Lower leg skin (tissue), 4 donors: ENCODE measurements around the gene LRRC41. TPM values are rescaled to one million over a fixed set of nuclear protein-coding genes. Genes with fewer than 3 reads are reported as not detected.
"Not testable (repeated sequence)": the region's sequence is repeated elsewhere in the genome, so short reads cannot be mapped to it uniquely, and the experiment has no call there.

Experiments used
- DNase-seq, 2 donors: peaks; one replicate each; pipeline ENCODE4 v3.0.0-alpha.2; 2019; ENCODE audit warnings: low spot score in 2 of 2
- H3K4me3 ChIP-seq: fragments of 200-600 bp; sonication (generic); 2 replicates; pipeline ENCODE4 v1.5.1; 2017; ENCODE audit warnings: mild to moderate bottlenecking, low read depth; ENCODE audit not compliant: poor library complexity, severe bottlenecking
- POLR2A ChIP-seq, 2 donors: fragments of 450-650 bp; IDR thresholded peaks; one replicate each; pipeline ENCODE4 v1.6.1; 2016 to 2017; ENCODE audit warnings: antibody characterized with exemption in 2 of 2, mild to moderate bottlenecking in 1 of 2, moderate library complexity in 1 of 2
- WGBS, 2 donors: methylation state at CpG; one replicate each; pipeline ENCODE4 v1.1.5; 2018; 5-methylcytosine and 5-hydroxymethylcytosine counted together
- intact Hi-C: fragments of 100-400 bp; cut with DNase I; formaldehyde crosslinking; loops from one replicate; pipeline ENCODE4 v1.15.0; 2023; ENCODE audit warnings: low total_unique reads
- total RNA-seq, 4 donors: library from RNA; depleted of rRNA; stranded (reverse); fragments of >200 nt; gene quantifications; one replicate each; pipeline ENCODE4 v1.1.0, GENCODE V29; 2016
- TF ChIP-seq, protein P1 (sequence below), 3 donors: fragments of 450-650 bp; IDR thresholded peaks; one replicate each; pipeline ENCODE4 v1.5.1; 2016; ENCODE audit warnings: antibody characterized with exemption in 3 of 3, mild to moderate bottlenecking in 3 of 3, moderate library complexity in 2 of 3

Gene LRRC41
- total RNA-seq, 4 donors from 2014 or later, result 74.6 to 87.8 (median 82.3) TPM

DNA sequence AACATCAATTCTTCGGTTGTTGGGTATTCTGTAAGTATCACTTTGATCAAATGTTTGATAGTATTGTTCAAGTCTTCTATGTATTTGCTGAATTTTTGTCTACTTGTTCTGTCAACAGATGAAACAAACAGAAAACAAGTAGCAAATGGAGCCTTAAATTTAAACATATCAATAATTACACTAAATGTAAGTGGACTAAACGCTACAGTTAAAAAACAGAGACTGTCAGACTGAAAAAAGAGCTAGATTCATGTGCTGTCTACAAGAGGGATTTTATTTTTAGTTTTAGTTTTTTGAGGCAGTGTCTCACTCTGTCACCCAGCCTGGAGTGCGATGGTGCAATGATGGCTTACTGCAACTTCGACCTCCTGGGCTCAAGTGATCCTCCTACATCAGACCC lies 66.5 kb downstream of the LRRC41 start:
- TF ChIP-seq, protein P1, sequence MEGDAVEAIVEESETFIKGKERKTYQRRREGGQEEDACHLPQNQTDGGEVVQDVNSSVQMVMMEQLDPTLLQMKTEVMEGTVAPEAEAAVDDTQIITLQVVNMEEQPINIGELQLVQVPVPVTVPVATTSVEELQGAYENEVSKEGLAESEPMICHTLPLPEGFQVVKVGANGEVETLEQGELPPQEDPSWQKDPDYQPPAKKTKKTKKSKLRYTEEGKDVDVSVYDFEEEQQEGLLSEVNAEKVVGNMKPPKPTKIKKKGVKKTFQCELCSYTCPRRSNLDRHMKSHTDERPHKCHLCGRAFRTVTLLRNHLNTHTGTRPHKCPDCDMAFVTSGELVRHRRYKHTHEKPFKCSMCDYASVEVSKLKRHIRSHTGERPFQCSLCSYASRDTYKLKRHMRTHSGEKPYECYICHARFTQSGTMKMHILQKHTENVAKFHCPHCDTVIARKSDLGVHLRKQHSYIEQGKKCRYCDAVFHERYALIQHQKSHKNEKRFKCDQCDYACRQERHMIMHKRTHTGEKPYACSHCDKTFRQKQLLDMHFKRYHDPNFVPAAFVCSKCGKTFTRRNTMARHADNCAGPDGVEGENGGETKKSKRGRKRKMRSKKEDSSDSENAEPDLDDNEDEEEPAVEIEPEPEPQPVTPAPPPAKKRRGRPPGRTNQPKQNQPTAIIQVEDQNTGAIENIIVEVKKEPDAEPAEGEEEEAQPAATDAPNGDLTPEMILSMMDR (IDR thresholded peaks at IDR 0.05), result no peak
- no peak for TF ChIP-seq POLR2A (IDR thresholded peaks at IDR 0.05)
- intact Hi-C loops, result no loop called here
- DNase-seq, result no peak
- H3K4me3 ChIP-seq, result no peak overlapping the region
- WGBS, 2 donors, result 93 to 95% methylated on average over 4 of the region's 4 CpGs

DNA sequence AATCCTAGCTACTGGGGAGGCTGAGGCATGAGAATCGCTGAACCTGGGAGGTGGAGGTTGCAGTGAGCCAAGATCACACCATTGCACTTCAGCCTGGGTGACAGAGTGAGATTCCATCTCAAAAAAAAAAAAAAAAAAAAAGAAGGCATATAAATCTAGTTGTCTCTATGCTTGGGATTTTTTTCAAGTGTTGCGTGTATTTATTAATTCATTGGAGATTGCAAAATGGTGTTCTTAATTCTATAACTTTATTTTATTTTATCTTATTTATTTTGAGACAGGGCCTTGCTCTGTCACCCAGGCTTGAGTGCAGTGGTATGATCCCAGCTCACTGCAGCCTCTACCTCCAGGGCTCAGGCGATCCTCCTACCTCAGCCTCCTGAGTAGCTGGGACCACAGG lies 72.2 kb downstream of the LRRC41 start:
- H3K4me3 ChIP-seq, DNase-seq, intact Hi-C loops: not testable (repeated sequence)
- 98 to 99% methylated on average over 3 of the region's 3 CpGs for WGBS, 2 donors

Other genes starting within 250 kb of the LRRC41 start
- gene PIK3R3, start 171.0 kb downstream of the LRRC41 start, total RNA-seq, result 10 to 100 TPM in 3 of 4 donors, 1 to 10 TPM in 1; 4.4 to 18.4 (median 11.7) TPM
- 10 to 100 TPM in 1 of 4 donors, 1 to 10 TPM in 3; 2.9 to 10.9 (median 5.9) TPM for gene TSPAN1, start 128.5 kb downstream of the LRRC41 start, total RNA-seq
- not detected for gene P3R3URF, start 127.1 kb downstream of the LRRC41 start, total RNA-seq
- gene POMGNT1, start 105.2 kb downstream of the LRRC41 start, total RNA-seq, result 10 to 100 TPM; 26.4 to 46.7 (median 36.4) TPM
- gene LURAP1, start 100.3 kb downstream of the LRRC41 start, total RNA-seq, result 1 to 10 TPM; 2.4 to 5.1 (median 4.0) TPM
- gene RAD54L, start 55.9 kb downstream of the LRRC41 start, total RNA-seq, result under 1 TPM; 0.19 to 0.89 (median 0.47) TPM
- 100 to 1,000 TPM; 223 to 278 (median 237) TPM for gene UQCRH, start 82 bp upstream of the LRRC41 start, total RNA-seq
- 10 to 100 TPM; 15.6 to 62.3 (median 22.9) TPM for gene NSUN4, start 37.2 kb upstream of the LRRC41 start, total RNA-seq
- 10 to 100 TPM; 26.3 to 30.7 (median 28.4) TPM for gene FAAH, start 90.7 kb upstream of the LRRC41 start, total RNA-seq
- under 1 TPM in 3 of 4 donors, not detected in 1; 0.12 to 0.51 (median 0.42) TPM for gene DMBX1, start 186.2 kb upstream of the LRRC41 start, total RNA-seq
- not detected for gene KNCN, start 248.0 kb upstream of the LRRC41 start, total RNA-seq